GM12878 (cell line): ENCODE results near the gene NRG4. TPM values are rescaled to one million over a fixed set of nuclear protein-coding genes. Genes with fewer than 3 reads are reported as not detected.

ENCODE experiments used
- ATF3 ChIP-seq: IDR thresholded peaks from 2 replicates; pipeline ENCODE4 v1.6.1; 2011; ENCODE audit warnings: low read depth, mild to moderate bottlenecking, low read length, moderate library complexity, borderline replicate concordance; ENCODE audit errors: extremely low read depth
- ATF7 ChIP-seq: fragments of 450-650 bp; IDR thresholded peaks from 2 replicates; pipeline ENCODE4 v1.6.1; 2016; ENCODE audit warnings: low read depth, mild to moderate bottlenecking
- BMI1 ChIP-seq: fragments of 450-650 bp; IDR thresholded peaks from 2 replicates; pipeline ENCODE4 v1.6.1; 2016; ENCODE audit warnings: mild to moderate bottlenecking, moderate library complexity, borderline replicate concordance
- CBFB ChIP-seq: IDR thresholded peaks from 2 replicates; pipeline ENCODE4 v1.6.1; 2016; ENCODE audit warnings: antibody characterized with exemption, low read depth
- CBX5 ChIP-seq: sonication (generic); IDR thresholded peaks from 2 replicates; pipeline ENCODE4 v1.6.1; 2016; ENCODE audit warnings: low read depth, moderate library complexity, mild to moderate bottlenecking, inconsistent platforms
- E2F4 ChIP-seq: IDR thresholded peaks from 2 replicates; pipeline ENCODE4 v1.6.1; 2012; ENCODE audit warnings: low read depth, low read length, improper control_type of control experiment
- FOXK2 ChIP-seq: fragments of 450-650 bp; IDR thresholded peaks from 2 replicates; pipeline ENCODE4 v1.6.1; 2017; ENCODE audit warnings: mild to moderate bottlenecking, moderate library complexity
- FOXM1 ChIP-seq: IDR thresholded peaks from 2 replicates; pipeline ENCODE4 v1.6.1; 2012; ENCODE audit warnings: low read depth, mild to moderate bottlenecking, inconsistent platforms, low read length, moderate library complexity
- IRF4 ChIP-seq: IDR thresholded peaks from 2 replicates; pipeline ENCODE4 v1.6.1; 2011; ENCODE audit warnings: low read depth, low read length
- LARP7 ChIP-seq: fragments of 450-650 bp; IDR thresholded peaks from 2 replicates; pipeline ENCODE4 v1.6.1; 2017; ENCODE audit warnings: mild to moderate bottlenecking
- PAX5 ChIP-seq: IDR thresholded peaks from 2 replicates; pipeline ENCODE4 v1.6.1; 2011; ENCODE audit warnings: low read depth, low read length, borderline replicate concordance
- PML ChIP-seq: IDR thresholded peaks from 2 replicates; pipeline ENCODE4 v1.6.1; 2012; ENCODE audit warnings: low read length, inconsistent platforms
- POLR2AphosphoS5 ChIP-seq: IDR thresholded peaks from 2 replicates; pipeline ENCODE4 v1.6.1; 2011; ENCODE audit warnings: mild to moderate bottlenecking, low read length, inconsistent platforms
- RAD21 ChIP-seq: IDR thresholded peaks from 2 replicates; pipeline ENCODE4 v1.6.1; 2011; ENCODE audit warnings: mild to moderate bottlenecking, low read depth, low read length, moderate library complexity; ENCODE audit not compliant: insufficient read depth
- RAD51 ChIP-seq: fragments of 450-650 bp; IDR thresholded peaks from 2 replicates; pipeline ENCODE4 v1.6.1; 2016; ENCODE audit warnings: moderate library complexity, mild to moderate bottlenecking, inconsistent platforms
- RCOR1 ChIP-seq: conservative IDR thresholded peaks from 2 replicates; pipeline ENCODE4 v1.6.1; 2012; ENCODE audit warnings: low read depth, low read length, improper control_type of control experiment
- SKIL ChIP-seq: fragments of 450-650 bp; IDR thresholded peaks from 2 replicates; pipeline ENCODE4 v1.6.1; 2017; ENCODE audit warnings: mild to moderate bottlenecking, low read depth, inconsistent platforms; ENCODE audit not compliant: poor library complexity, severe bottlenecking
- SPI1 ChIP-seq: IDR thresholded peaks from 2 replicates; pipeline ENCODE4 v1.6.1; 2011; ENCODE audit warnings: low read depth, mild to moderate bottlenecking, low read length, moderate library complexity, borderline replicate concordance; ENCODE audit not compliant: insufficient read depth
- STAT3 ChIP-seq: IDR thresholded peaks from 2 replicates; pipeline ENCODE4 v1.6.1; 2011; ENCODE audit warnings: low read depth, low read length, improper control_type of control experiment
- SUZ12 ChIP-seq: fragments of 200-600 bp; sonication (generic); IDR thresholded peaks from one replicate; pipeline ENCODE4 v1.6.1; 2018; ENCODE audit warnings: antibody characterized with exemption, mild to moderate bottlenecking; ENCODE audit not compliant: unreplicated experiment
- TBL1XR1 ChIP-seq: IDR thresholded peaks from 2 replicates; pipeline ENCODE4 v1.6.1; 2012; ENCODE audit warnings: low read depth, low read length, improper control_type of control experiment
- TCF7 ChIP-seq: IDR thresholded peaks from 2 replicates; pipeline ENCODE4 v1.6.1; 2014; ENCODE audit warnings: antibody characterized with exemption, borderline replicate concordance
- ZNF384 ChIP-seq: IDR thresholded peaks from 2 replicates; pipeline ENCODE4 v1.6.1; 2012; ENCODE audit warnings: low read depth, mild to moderate bottlenecking, low read length, improper control_type of control experiment, borderline replicate concordance
- ZNF592 ChIP-seq: fragments of 450-650 bp; IDR thresholded peaks from 2 replicates; pipeline ENCODE4 v1.6.1; 2017; ENCODE audit warnings: mild to moderate bottlenecking, moderate library complexity
- ZSCAN29 ChIP-seq: fragments of 450-650 bp; IDR thresholded peaks from 2 replicates; pipeline ENCODE4 v1.6.1; 2017; ENCODE audit warnings: mild to moderate bottlenecking, moderate library complexity
- polyA plus RNA-seq, 11 experiments: library from polyadenylated mRNA; depleted of rRNA in 4 of 11; unstranded in 6 of 11; stranded (reverse) in 5 of 11; fragments of >200 nt; fragmentation: Nextera tagmentation in 4 of 11; fragmentation: Illumina TruSeq in 1 of 11; extraction: Ambion mirVana in 4 of 11; extraction: Trizol in 1 of 11; gene quantifications; 1 replicate in 1 of 11; 2 replicates in 10 of 11; pipeline versions ENCODE4 v1.2.1 to v1.2.3, GENCODE V29; 2011 to 2016; ENCODE audit warnings: inconsistent platforms in 2 of 11, missing spikeins in 2 of 11, low read depth in 1 of 11
- total RNA-seq, 4 experiments: library from RNA; depleted of rRNA in 3 of 4; stranded (reverse); fragments of >200 nt in 3 of 4; fragmentation: Illumina TruSeq in 1 of 4; extraction: Trizol in 1 of 4; gene quantifications; 2 replicates each; pipeline versions ENCODE4 v1.2.1 to v1.2.3, GENCODE V29; 2013 to 2021

NRG4 gene
- total and polyA plus RNA-seq, 10 of the 15 experiments (the other 5 are each of a cell fraction or from before 2014, with no cell fraction given), result 0.76 to 8.3 (median 5.5) TPM

- peak; percentile 67 for TF ChIP-seq SKIL
- TF ChIP-seq RAD21, result no peak
- no peak for TF ChIP-seq POLR2AphosphoS5
- TF ChIP-seq CBFB, result no peak
- peak; percentile 32; the same call in 1 of the 2 replicates for TF ChIP-seq BMI1
- peak; percentile 98 for TF ChIP-seq SPI1
- TF ChIP-seq ATF7, result peak; percentile 40; the same call in 1 of the 2 replicates
- TF ChIP-seq IRF4, result 0 out of 2 replicates have a peak, but pooled peaks have one; percentile 56
- TF ChIP-seq RCOR1, result 0 out of 2 replicates have a peak, but pooled peaks have one; percentile 39
- TF ChIP-seq SUZ12, result no peak
- TF ChIP-seq PML, result peak; percentile 36; the same call in 1 of the 2 replicates
- no peak for TF ChIP-seq FOXK2
- TF ChIP-seq STAT3, result peak; percentile 86; the same call in 1 of the 2 replicates
- TF ChIP-seq ATF3, result no peak
- peak; percentile 9; the same call in 1 of the 2 replicates for TF ChIP-seq RAD51
- TF ChIP-seq FOXM1, result peak; percentile 27; the same call in 1 of the 2 replicates
- no peak for TF ChIP-seq TBL1XR1
- no peak for TF ChIP-seq TCF7
- no peak for TF ChIP-seq CBX5
- peak; percentile 57; the same call in 1 of the 2 replicates for TF ChIP-seq ZNF384
- TF ChIP-seq ZSCAN29, result no peak
- TF ChIP-seq PAX5, result peak; percentile 47; the same call in 1 of the 2 replicates
- TF ChIP-seq ZNF592, result no peak
- no peak for TF ChIP-seq LARP7
- no peak for TF ChIP-seq E2F4
Observed at GRCh38 chr15:76056931-76057330, 44.7 kb upstream of the NRG4 start (continued).
